Transverse colon (tissue), 4 donors: Measurements from ENCODE around the gene HS3ST3A1.

Experiments
- POLR2A ChIP-seq: fragments of 450-650 bp; IDR thresholded peaks from one replicate; pipeline ENCODE4 v1.6.1; 2016; ENCODE audit warnings: antibody characterized with exemption, mild to moderate bottlenecking, moderate library complexity
- POLR2AphosphoS5 ChIP-seq, 3 donors: sonication (generic); formaldehyde crosslinking; IDR thresholded peaks; one replicate each; pipeline ENCODE4 v1.6.1; 2016; ENCODE audit warnings: antibody characterized with exemption in 3 of 3
- TF ChIP-seq, protein P1 (sequence below), 5 experiments: fragments of 200-600 bp in 3 of 5; fragments of 450-650 bp in 2 of 5; sonication (generic) in 3 of 5; IDR thresholded peaks; 1 replicate in 2 of 5; 2 replicates in 3 of 5; pipeline ENCODE4 v1.5.1; 2016 to 2017; ENCODE audit warnings: antibody characterized with exemption in 5 of 5, inconsistent platforms in 3 of 5, mild to moderate bottlenecking in 2 of 5, moderate library complexity in 1 of 5

DNA sequence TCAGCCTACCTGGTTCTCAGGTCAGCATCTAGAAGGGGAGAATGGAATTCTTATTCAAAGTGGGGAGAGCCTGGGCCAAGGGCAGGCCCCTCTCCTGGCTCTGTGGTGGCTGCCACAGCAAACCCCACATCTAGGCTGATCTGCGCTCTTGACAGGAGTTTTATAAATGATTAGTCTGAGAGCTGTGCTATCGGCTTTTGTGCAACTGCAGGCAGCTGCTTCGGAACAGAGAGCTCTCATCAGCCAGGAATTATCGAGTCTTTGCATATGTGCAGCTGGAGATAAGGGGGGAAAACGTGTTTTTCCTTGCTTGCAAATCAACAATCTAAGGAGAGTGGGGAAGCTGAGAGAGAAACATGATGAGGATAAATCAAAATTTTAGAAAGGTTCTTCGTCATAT, 91.7 kb downstream of the HS3ST3A1 start:
- TF ChIP-seq, protein P1, sequence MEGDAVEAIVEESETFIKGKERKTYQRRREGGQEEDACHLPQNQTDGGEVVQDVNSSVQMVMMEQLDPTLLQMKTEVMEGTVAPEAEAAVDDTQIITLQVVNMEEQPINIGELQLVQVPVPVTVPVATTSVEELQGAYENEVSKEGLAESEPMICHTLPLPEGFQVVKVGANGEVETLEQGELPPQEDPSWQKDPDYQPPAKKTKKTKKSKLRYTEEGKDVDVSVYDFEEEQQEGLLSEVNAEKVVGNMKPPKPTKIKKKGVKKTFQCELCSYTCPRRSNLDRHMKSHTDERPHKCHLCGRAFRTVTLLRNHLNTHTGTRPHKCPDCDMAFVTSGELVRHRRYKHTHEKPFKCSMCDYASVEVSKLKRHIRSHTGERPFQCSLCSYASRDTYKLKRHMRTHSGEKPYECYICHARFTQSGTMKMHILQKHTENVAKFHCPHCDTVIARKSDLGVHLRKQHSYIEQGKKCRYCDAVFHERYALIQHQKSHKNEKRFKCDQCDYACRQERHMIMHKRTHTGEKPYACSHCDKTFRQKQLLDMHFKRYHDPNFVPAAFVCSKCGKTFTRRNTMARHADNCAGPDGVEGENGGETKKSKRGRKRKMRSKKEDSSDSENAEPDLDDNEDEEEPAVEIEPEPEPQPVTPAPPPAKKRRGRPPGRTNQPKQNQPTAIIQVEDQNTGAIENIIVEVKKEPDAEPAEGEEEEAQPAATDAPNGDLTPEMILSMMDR (IDR thresholded peaks at IDR 0.05) = no peak
- TF ChIP-seq POLR2A (no peak), POLR2AphosphoS5 (IDR thresholded peaks at IDR 0.05) (no peak)
